Stimulated activated CD8-positive, alpha-beta memory T cell treated with anti-CD3 and anti-CD28 coated beads, Interleukin-15, amount 100 ng/mL, for 4 hours (primary cell): ENCODE results near the gene CUX1.
"Not testable (repeated sequence)": the region's sequence is repeated elsewhere in the genome, so short reads cannot be mapped to it uniquely, and the experiment has no call there.

Experiments used
- DNase-seq, 2 donors: peaks; one replicate each; pipeline ENCODE4 v3.0.0-alpha.2; 2020; ENCODE audit warnings: low read depth in 2 of 2

The CUX1 gene

GRCh38 chr7:102044984-102045673 lies 227.7 kb downstream of the CUX1 start:
- DNase-seq, result no peak

- no peak for DNase-seq
Observed at GRCh38 chr7:102045681-102046372, 228.4 kb downstream of the CUX1 start.

DNA sequence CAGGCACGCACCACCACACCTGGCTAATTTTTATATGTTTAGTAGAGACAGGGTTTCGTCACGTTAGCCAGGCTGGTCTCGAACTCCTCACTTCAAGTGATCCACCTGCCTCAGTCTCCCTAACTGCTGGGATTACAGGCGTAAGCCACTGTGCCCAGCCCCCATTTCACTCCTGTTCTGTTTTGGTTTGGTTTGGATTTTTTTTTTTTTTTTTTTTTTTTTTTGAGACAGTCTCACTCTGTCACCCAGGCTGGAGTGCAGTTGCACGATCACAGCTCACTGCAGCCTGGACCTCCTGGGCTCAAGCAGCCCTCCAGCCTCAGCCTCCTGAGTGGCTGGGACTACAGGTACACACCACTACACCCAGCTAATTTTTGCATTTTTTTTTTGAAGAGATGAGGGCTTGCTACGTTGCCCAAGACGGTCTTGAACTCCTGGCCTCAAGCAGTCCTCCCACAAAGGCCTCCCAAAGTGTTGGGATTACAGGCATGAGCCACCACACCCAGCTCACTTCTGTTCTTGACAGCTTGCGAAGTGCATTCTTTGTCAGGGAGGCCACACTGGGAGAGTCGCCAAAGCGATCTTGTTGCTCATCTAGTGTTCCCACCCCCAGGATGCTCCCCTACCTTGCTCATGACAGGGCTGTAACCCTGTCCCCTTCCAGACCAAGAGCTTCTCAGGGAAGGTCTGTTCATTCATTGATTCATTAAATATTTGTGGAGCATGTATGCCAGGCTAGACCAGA lies 229.1 kb downstream of the CUX1 start:
- DNase-seq, result no peak

GRCh38 chr7:102047167-102047566 lies 229.7 kb downstream of the CUX1 start:
- no peak for DNase-seq

GRCh38 chr7:102049765-102050164 lies 232.3 kb downstream of the CUX1 start:
- DNase-seq, result no peak

DNA sequence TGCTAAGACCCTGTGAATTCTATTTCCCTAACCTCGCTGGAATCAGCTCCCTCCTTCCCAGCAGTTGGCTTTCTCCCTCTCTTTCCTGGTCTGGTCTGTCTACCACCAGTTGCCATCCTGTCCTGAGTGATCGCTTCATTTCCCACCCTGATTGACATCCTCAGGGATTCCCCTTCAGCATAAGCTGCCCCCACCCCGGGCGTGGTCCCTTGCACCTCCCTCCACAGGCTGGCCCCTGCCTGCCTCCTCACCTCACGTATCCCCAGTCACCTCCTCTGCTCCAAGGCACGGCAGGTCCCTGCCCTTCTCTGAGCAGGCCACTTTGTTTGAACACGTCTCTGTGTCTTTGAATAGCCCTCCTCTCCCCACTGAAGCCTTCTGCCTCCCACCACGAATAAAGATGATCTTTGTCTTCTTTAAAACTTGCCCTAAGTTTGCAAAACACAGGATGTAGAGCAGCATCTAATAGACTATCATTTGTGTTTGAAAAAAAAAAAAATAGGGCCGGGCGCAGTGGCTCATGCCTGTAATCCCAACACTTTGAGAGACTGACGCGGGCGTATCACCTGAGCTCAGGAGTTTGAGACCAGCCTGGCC lies 233.5 kb downstream of the CUX1 start:
- no peak for DNase-seq

DNA sequence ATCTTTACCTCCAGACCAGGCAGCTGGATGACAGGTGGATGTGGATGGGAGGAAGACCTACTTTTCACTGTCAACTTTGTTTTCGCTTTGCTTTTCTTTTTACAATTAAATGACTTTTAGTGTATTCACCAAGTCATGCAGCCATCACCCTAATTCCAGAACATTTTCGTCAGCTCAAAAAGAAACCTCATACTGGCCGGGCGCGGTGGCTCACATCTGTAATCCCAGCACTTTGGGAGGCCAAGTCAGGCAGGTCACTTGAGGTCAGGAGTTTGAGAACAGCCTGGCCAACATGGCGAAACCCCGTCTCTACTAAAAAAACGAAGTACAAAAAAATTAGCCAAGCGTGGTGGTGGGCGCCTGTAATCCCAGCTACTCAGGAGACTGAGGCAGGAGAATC lies 234.3 kb downstream of the CUX1 start:
- DNase-seq, result not testable (repeated sequence)

- no peak for DNase-seq
Observed at GRCh38 chr7:102054158-102054557, 236.7 kb downstream of the CUX1 start.

GRCh38 chr7:102055181-102055976 lies 238.0 kb downstream of the CUX1 start:
- no peak for DNase-seq

GRCh38 chr7:102059524-102059923 lies 242.1 kb downstream of the CUX1 start:
- DNase-seq, result no peak

DNA sequence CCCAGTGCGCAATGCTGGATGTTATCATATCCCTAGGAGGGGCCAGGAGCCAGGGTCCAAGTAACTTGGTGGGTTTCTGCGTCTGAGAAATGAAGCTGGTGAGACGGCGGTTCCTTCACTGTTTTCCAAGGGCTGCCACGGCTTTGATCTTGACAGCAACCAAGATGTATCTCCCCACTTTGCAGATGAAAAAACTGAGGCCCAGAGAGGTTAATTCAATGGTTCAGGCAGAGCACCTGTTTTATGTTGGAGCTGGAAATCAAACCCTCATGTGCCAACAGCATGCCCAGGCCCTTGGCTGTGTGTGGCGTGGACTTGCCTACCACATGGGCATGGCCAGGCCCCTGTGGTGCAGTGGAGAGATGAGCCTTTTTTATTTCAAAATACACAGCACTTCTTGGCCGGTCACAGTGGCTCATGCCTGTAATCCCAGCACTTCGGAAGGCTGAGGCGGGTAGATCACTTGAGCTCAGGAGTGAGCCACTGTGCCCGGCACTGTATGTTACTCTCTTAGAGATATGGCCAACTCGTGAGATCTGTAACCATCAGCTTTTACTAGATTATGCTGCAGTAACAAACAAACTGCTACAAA lies 244.0 kb downstream of the CUX1 start:
- DNase-seq, result no peak

- no peak for DNase-seq
Observed at GRCh38 chr7:102061981-102062390, 244.6 kb downstream of the CUX1 start.

GRCh38 chr7:102063690-102064180 lies 246.3 kb downstream of the CUX1 start:
- no peak for DNase-seq

- no peak for DNase-seq
Observed at GRCh38 chr7:102064361-102065025, 247.1 kb downstream of the CUX1 start.

- no peak for DNase-seq
Observed at GRCh38 chr7:102065226-102065625, 247.8 kb downstream of the CUX1 start.

GRCh38 chr7:102066476-102066875 lies 249.1 kb downstream of the CUX1 start:
- DNase-seq, result no peak

- DNase-seq, result no peak
Observed at GRCh38 chr7:102068846-102069245, 251.4 kb downstream of the CUX1 start.

GRCh38 chr7:102069931-102070629 lies 252.7 kb downstream of the CUX1 start:
- DNase-seq, result no peak

- no peak for DNase-seq
Observed at GRCh38 chr7:102072003-102072402, 254.6 kb downstream of the CUX1 start.
